ENCODE measurements around the gene CDH22.

CDH22 gene

DNA sequence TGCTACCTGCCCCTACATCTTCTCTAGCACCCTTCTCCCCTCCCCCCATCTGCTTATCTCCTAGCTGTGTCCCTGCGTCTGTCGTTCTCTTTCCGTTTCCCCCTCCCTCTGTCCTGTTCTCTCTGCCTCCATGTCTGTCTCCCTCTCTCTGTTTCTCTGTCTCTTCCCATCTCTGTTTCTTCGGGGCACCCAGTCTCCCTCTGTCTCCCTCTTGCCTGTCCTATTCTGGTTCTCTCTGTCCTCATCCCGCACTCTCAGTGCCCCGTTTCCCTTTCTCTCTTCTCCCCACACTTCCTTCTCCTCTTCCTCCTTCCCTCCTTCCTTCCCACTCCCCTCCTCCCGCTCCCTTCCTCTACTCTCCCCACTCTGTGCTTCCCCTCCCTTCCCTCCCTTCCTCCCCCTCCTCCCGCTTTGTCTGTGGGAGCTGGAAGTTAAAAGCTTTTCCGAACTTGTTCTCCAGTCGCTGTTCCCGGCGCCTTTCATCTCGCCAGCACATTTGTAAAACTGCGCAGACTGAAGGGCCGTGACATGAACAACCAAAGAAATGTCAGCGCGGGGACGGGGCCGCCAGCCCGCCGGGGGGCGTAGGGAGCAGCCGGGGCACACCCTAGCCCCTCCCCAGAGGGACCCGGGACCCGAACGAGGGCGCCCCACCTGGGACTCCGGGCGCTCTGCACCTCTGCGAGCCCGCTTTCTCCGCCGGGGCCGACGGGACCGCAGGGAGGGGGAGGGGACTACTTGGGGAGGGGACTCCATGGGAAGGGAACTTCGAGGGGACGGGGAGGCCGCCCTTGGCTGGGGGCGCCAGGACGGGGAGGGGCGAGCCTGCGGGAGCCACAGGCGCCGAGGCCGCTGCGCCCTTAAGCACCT is 4.0 kb upstream of the CDH22 start:
- Histone ChIP-seq H3K27me3 (ENCODE audit: insufficient read depth, low read length) (peaks cover 89% of the 10 kb centered on the region), H3K9ac (ENCODE audit: low read depth, low read length) (no peak overlapping the region), H3K27ac (ENCODE audit: low read length) (no peak overlapping the region), H3K4me3 (ENCODE audit: low read length) (peak overlapping the region; percentile 64), H3K9me3 (ENCODE audit: insufficient read depth, low read depth, low read length) (no peaks in the 10 kb centered on the region; the same call in 1 of the 2 replicates), H3K36me3 (ENCODE audit: insufficient read depth, low read depth, low read length) (no peaks in the 10 kb centered on the region), H3K4me1 (ENCODE audit: insufficient read depth, low read length) (no peaks in the 10 kb centered on the region)

DNA sequence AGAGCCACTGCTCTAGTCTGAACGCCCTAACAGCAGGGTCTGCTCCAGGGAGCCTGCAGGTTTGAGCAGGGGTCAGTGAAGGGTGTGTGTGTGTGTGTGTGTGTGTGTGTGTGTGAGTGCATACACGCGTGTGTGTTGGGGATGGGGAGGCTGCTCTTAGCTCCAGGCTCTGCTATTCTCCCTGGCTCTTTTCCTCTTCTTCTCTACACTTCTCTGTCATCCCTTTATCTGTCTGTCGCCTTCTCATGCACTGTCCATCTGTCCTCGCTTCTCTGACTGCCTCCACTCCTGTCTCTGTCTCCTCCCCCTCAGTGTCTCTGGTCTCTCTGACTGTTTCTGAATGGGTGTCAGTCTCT is 3.4 kb upstream of the CDH22 start:
- Histone ChIP-seq H3K9me3 (ENCODE audit: insufficient read depth, low read depth, low read length) (no peaks in the 10 kb centered on the region; the same call in 1 of the 2 replicates), H3K27ac (ENCODE audit: low read length) (no peak overlapping the region), H3K36me3 (ENCODE audit: insufficient read depth, low read depth, low read length) (no peaks in the 10 kb centered on the region), H3K4me1 (ENCODE audit: insufficient read depth, low read length) (no peaks in the 10 kb centered on the region), H3K4me3 (ENCODE audit: low read length) (peak overlapping the region; percentile 64; the same call in 1 of the 2 replicates), H3K27me3 (ENCODE audit: insufficient read depth, low read length) (peaks cover 95% of the 10 kb centered on the region), H3K9ac (ENCODE audit: low read depth, low read length) (no peak overlapping the region)

DNA sequence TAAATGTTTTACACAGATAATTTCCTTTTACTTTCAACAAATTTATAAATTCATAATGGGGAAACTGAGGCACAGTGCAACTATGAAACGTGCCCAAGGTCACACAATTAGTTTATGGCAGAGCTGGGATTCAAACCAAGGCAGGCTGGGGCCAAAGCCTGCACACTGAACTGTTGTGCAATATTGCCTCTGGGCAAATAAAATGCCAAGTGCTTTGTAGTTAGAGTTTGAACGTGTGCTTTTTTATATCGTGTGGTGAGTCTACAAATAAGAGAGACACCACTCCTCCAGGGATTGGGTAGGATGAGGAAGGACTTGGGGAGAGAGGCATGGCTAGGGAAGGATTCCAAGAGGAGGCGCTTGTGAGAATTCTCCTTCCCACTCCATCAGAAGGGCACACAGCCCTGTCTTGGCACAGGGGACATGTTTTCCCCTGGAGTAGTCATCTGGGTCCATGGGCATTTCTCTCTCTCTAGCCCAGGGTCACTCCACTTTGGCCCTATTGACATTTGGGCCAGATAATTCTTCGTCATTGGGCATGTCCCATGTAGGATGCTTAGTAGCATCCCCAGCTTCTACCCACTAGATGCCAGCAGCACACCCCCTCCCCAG is 2.8 kb upstream of the CDH22 start:
- no peaks in the 10 kb centered on the region for H3K4me1 ChIP-seq (ENCODE audit: insufficient read depth, low read length)

DNA sequence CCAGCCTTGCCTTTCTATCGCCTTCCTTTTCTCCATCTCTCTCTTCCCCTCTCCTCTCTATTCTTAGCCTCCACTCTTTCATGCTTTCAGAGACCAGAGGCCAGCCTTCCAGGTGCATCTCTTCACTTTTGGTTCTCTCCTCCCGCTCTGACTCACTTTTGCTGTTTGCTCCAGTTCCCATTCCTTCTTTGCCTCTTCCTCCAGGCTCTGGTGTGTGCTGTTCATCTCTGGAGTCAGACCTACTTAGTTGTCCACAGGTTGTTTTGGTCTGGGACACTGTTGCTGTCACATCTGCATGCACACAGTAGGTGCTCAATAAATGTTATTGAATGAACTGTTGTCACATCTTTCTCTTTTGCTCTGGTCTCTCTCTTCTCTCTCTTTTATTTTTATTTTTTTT is 1.6 kb upstream of the CDH22 start:
- H3K27me3 ChIP-seq (ENCODE audit: insufficient read depth, low read length), result peaks cover 100% of the 10 kb centered on the region
- H3K9ac ChIP-seq (ENCODE audit: low read depth, low read length), result no peak overlapping the region
- H3K9me3 ChIP-seq (ENCODE audit: insufficient read depth, low read depth, low read length), result no peaks in the 10 kb centered on the region; the same call in 1 of the 2 replicates
- H3K27ac ChIP-seq (ENCODE audit: low read length), result no peak overlapping the region
- H3K36me3 ChIP-seq (ENCODE audit: insufficient read depth, low read depth, low read length), result no peaks in the 10 kb centered on the region
- no peaks in the 10 kb centered on the region for H3K4me1 ChIP-seq (ENCODE audit: insufficient read depth, low read length)
- H3K4me3 ChIP-seq (ENCODE audit: low read length), result no peak overlapping the region

More for the DNA sequence above, 2.8 kb upstream of the CDH22 start:
- no peak overlapping the region for H3K9ac ChIP-seq (ENCODE audit: low read depth, low read length)
- peaks cover 100% of the 10 kb centered on the region for H3K27me3 ChIP-seq (ENCODE audit: insufficient read depth, low read length)
- no peak overlapping the region for H3K27ac ChIP-seq (ENCODE audit: low read length)
- H3K9me3 ChIP-seq (ENCODE audit: insufficient read depth, low read depth, low read length), result no peaks in the 10 kb centered on the region; the same call in 1 of the 2 replicates
- H3K4me3 ChIP-seq (ENCODE audit: low read length), result no peak overlapping the region
- H3K36me3 ChIP-seq (ENCODE audit: insufficient read depth, low read depth, low read length), result no peaks in the 10 kb centered on the region

DNA sequence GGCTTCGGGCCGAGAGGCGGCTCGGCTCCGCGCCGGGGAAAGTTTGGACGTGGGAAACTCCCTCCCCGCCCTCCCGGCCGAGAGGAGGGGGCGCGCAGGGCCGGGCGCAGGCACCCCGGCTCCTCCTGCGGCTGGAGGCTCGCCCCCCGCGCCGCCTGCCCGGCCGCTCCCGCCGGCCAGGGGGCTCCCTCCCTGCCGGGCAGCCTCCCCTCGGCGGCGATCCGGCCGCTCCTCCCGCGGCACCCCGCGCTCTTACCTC is 370 bp downstream of the CDH22 start:
- H3K9ac ChIP-seq (ENCODE audit: low read depth, low read length), result no peak overlapping the region
- H3K9me3 ChIP-seq (ENCODE audit: insufficient read depth, low read depth, low read length), result no peaks in the 10 kb centered on the region; the same call in 1 of the 2 replicates
- H3K27ac ChIP-seq (ENCODE audit: low read length), result no peak overlapping the region
- peak overlapping the region; percentile 61; the same call in 1 of the 2 replicates for H3K4me3 ChIP-seq (ENCODE audit: low read length)
- no peaks in the 10 kb centered on the region for H3K4me1 ChIP-seq (ENCODE audit: insufficient read depth, low read length)
- H3K27me3 ChIP-seq (ENCODE audit: insufficient read depth, low read length), result peaks cover 97% of the 10 kb centered on the region
- no peaks in the 10 kb centered on the region for H3K36me3 ChIP-seq (ENCODE audit: insufficient read depth, low read depth, low read length)

DNA sequence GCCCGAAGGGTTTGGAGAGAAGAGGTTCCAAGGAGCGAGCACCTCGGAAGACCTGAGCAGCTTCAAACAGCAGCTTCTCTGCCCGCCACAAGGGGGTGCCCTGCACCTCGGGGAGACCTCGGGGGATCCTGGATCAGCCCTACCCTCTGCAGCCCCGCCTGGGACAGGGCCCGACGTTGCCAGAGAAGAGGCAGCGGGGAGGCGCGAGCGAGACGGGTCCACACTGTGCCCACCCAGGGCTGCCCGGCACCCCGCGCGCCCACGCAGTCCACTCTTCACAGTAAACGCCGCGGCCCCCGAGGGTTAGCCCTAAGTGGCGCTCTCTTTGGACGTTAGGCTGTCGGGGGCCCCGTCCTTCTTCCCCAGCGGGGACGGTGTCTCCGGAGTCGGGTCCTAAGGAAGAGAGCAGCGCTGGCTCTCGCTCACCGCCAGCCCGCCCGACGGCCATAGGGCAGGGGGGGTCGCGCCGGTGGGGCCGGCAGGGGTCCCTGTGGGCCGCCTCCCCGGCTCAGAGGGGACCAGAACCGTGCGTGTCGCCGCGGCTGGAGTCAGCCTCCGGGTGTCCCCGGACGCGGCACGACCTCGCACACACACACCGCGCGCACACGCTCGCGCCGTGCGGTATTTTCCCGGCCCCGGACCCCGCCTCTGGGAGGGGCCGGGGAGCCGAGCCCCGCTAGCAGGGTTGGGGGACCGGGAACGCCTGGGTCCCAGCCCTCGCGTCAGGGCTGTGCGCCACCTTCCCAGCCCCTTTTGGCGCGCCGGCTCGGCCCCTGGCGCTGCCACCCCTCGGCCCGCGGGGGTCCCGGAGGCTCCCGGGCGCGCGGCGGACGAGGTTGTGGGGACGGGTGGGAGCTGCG is 929 bp downstream of the CDH22 start:
- Histone ChIP-seq H3K4me1 (ENCODE audit: insufficient read depth, low read length) (no peaks in the 10 kb centered on the region), H3K9me3 (ENCODE audit: insufficient read depth, low read depth, low read length) (no peaks in the 10 kb centered on the region; the same call in 1 of the 2 replicates), H3K36me3 (ENCODE audit: insufficient read depth, low read depth, low read length) (no peaks in the 10 kb centered on the region), H3K4me3 (ENCODE audit: low read length) (peak overlapping the region; percentile 61; the same call in 1 of the 2 replicates), H3K9ac (ENCODE audit: low read depth, low read length) (no peak overlapping the region), H3K27ac (ENCODE audit: low read length) (no peak overlapping the region), H3K27me3 (ENCODE audit: insufficient read depth, low read length) (peaks cover 97% of the 10 kb centered on the region)

DNA sequence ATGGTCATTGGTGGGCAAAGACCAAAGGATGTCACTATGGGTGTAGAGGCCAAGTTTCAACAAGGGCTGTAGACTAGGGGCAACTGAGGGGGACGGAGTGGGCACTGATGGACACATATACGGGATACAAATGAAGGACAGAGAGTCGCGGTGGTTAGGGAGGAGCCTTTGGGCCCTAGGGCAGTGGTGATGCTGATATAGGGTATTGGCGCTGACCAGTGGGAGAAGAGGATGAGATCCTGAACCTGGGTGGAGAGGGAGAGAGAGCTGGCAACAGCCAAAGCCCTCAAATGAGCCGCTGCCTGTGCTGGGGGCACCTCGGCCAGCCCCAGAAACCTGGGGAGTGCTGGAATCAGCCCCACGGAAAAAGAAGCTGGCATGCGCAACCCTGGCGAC is 1.6 kb downstream of the CDH22 start:
- no peaks in the 10 kb centered on the region for H3K36me3 ChIP-seq (ENCODE audit: insufficient read depth, low read depth, low read length)
- peaks cover 96% of the 10 kb centered on the region for H3K27me3 ChIP-seq (ENCODE audit: insufficient read depth, low read length)
- no peak overlapping the region; the same call in 1 of the 2 replicates for H3K4me3 ChIP-seq (ENCODE audit: low read length)
- H3K9ac ChIP-seq (ENCODE audit: low read depth, low read length), result no peak overlapping the region
- H3K9me3 ChIP-seq (ENCODE audit: insufficient read depth, low read depth, low read length), result no peaks in the 10 kb centered on the region; the same call in 1 of the 2 replicates
- H3K27ac ChIP-seq (ENCODE audit: low read length), result no peak overlapping the region
- no peaks in the 10 kb centered on the region for H3K4me1 ChIP-seq (ENCODE audit: insufficient read depth, low read length)

DNA sequence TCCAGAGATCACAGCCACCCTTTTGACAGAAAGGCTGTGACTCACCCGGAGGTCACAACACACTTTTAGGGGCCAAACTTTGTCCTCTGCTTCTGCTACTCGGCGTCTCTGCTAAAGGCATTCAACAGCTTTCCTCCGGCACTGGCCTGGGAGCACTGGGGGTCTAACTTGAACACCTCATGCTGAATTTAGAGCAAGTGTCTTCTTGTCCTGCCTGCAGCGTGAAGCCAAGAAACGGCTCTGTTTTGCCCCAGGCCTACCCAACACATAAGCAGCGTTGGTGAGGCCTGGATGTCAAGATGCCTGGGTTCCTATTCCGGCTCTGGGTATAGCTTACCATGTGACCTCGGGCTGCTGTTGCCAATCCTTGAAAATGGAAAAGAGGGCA is 2.3 kb downstream of the CDH22 start:
- Histone ChIP-seq H3K27me3 (ENCODE audit: insufficient read depth, low read length) (peaks cover 88% of the 10 kb centered on the region), H3K4me3 (ENCODE audit: low read length) (no peak overlapping the region)

DNA sequence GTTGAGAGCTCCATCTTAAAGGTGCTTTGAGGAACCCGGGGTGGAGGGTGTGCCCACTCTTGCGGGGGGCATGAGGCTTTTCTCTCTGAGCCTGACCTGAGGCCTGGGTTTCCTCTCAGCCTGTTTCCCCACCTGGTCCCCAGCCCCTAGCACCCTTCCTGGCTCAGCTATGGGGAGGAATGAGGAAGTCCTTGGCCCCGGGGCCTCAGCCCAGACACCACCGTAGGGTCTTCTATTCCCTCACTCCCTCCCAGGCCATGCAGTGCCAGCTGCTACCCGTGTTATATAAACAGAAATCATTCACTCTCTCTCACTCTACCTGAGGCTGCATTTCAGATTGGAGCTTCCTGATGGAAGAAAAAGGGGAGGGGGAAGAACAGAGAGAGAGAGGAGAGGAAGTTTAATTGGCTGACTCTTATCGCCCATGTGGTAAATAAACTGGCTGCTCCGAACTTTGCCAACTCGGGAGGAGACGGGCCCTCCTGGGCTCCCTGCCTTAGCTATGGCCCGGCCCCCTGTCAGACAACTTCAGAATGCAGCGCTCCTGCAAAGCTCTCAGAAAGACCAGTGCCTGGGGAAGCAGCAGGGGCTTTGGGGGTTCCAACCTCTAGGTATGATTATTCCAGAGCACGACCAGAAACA is 2.8 kb downstream of the CDH22 start:
- peaks cover 83% of the 10 kb centered on the region for H3K27me3 ChIP-seq (ENCODE audit: insufficient read depth, low read length)

More for the DNA sequence above, 2.3 kb downstream of the CDH22 start:
- H3K27ac ChIP-seq (ENCODE audit: low read length), result no peak overlapping the region
- no peaks in the 10 kb centered on the region; the same call in 1 of the 2 replicates for H3K9me3 ChIP-seq (ENCODE audit: insufficient read depth, low read depth, low read length)
- no peaks in the 10 kb centered on the region for H3K4me1 ChIP-seq (ENCODE audit: insufficient read depth, low read length)
- no peaks in the 10 kb centered on the region for H3K36me3 ChIP-seq (ENCODE audit: insufficient read depth, low read depth, low read length)
- no peak overlapping the region for H3K9ac ChIP-seq (ENCODE audit: low read depth, low read length)

DNA sequence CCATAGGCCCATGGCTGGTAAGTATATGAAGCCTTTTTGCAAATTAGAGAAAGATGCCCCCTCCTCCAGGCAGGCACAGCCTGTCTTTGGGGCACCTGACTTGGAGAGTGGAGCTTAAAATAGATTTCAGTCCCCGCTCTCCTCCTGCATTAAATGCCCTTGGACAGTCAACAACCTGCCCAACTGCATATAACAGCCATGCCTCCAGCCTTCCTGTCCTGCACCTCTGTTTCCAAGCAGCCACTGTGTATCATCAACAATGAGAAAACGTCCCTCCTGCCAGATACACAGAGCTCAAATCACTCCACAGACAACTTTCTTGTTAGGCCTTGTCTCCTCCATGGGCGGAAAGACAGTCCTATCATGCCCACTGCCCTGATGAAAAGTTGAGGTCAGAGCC is 3.4 kb downstream of the CDH22 start:
- Histone ChIP-seq H3K4me3 (ENCODE audit: low read length) (no peak overlapping the region), H3K27me3 (ENCODE audit: insufficient read depth, low read length) (peaks cover 77% of the 10 kb centered on the region), H3K9me3 (ENCODE audit: insufficient read depth, low read depth, low read length) (no peaks in the 10 kb centered on the region; the same call in 1 of the 2 replicates), H3K9ac (ENCODE audit: low read depth, low read length) (no peak overlapping the region), H3K4me1 (ENCODE audit: insufficient read depth, low read length) (no peaks in the 10 kb centered on the region), H3K36me3 (ENCODE audit: insufficient read depth, low read depth, low read length) (no peaks in the 10 kb centered on the region), H3K27ac (ENCODE audit: low read length) (no peak overlapping the region)

More for the DNA sequence above, 2.8 kb downstream of the CDH22 start:
- Histone ChIP-seq H3K9me3 (ENCODE audit: insufficient read depth, low read depth, low read length) (no peaks in the 10 kb centered on the region; the same call in 1 of the 2 replicates), H3K4me3 (ENCODE audit: low read length) (no peak overlapping the region), H3K36me3 (ENCODE audit: insufficient read depth, low read depth, low read length) (no peaks in the 10 kb centered on the region), H3K4me1 (ENCODE audit: insufficient read depth, low read length) (no peaks in the 10 kb centered on the region), H3K9ac (ENCODE audit: low read depth, low read length) (no peak overlapping the region), H3K27ac (ENCODE audit: low read length) (no peak overlapping the region)

DNA sequence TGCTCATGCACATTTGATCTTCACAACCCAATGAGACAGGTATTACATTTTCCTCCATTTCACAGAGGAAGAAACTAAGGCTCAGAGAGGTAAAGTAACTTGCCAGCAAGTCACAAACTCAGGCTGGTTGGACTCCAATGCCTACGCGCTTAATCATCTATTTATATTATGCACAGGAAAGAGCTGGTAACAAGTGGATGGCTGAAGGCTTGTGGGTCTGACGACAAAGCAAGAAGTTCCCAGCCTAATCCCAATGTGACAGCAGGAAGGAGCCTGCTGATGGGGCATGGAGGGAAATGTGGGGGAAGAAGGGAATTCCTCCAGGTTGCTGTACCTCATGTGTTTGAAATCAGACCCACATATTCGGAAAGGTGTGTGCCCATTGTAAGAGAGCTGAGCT is 3.9 kb downstream of the CDH22 start:
- H3K4me1 ChIP-seq (ENCODE audit: insufficient read depth, low read length), result no peaks in the 10 kb centered on the region
- H3K9me3 ChIP-seq (ENCODE audit: insufficient read depth, low read depth, low read length), result no peaks in the 10 kb centered on the region; the same call in 1 of the 2 replicates
- H3K36me3 ChIP-seq (ENCODE audit: insufficient read depth, low read depth, low read length), result no peaks in the 10 kb centered on the region
- peaks cover 72% of the 10 kb centered on the region for H3K27me3 ChIP-seq (ENCODE audit: insufficient read depth, low read length)
- no peak overlapping the region for H3K9ac ChIP-seq (ENCODE audit: low read depth, low read length)
- H3K27ac ChIP-seq (ENCODE audit: low read length), result no peak overlapping the region
- no peak overlapping the region for H3K4me3 ChIP-seq (ENCODE audit: low read length)
